NCI-H510A treated with DMSO at 0.1 percent for 48 hours (cell line): Measurements from ENCODE around the gene DNAJC1.
"Not testable (repeated sequence)": the region's sequence is repeated elsewhere in the genome, so short reads cannot be mapped to it uniquely, and the experiment has no call there.

Experiments used
- DNase-seq: peaks from one replicate; lab custom pipeline; 2025; lab: John Stamatoyannopoulos, UW

Gene DNAJC1, protein sequence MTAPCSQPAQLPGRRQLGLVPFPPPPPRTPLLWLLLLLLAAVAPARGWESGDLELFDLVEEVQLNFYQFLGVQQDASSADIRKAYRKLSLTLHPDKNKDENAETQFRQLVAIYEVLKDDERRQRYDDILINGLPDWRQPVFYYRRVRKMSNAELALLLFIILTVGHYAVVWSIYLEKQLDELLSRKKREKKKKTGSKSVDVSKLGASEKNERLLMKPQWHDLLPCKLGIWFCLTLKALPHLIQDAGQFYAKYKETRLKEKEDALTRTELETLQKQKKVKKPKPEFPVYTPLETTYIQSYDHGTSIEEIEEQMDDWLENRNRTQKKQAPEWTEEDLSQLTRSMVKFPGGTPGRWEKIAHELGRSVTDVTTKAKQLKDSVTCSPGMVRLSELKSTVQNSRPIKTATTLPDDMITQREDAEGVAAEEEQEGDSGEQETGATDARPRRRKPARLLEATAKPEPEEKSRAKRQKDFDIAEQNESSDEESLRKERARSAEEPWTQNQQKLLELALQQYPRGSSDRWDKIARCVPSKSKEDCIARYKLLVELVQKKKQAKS

GRCh38 chr10:22003177-22003963 lies at the start of gene DNAJC1:
TSS of gene DNAJC1 (minus strand) at chr10:22003730. CDS start at chr10:22003434, 296 bp downstream.
- DNase-seq: peak; percentile 91

- DNase-seq: no peak
Observed at GRCh38 chr10:22053048-22053447, 49.5 kb upstream of the DNAJC1 start.

DNA sequence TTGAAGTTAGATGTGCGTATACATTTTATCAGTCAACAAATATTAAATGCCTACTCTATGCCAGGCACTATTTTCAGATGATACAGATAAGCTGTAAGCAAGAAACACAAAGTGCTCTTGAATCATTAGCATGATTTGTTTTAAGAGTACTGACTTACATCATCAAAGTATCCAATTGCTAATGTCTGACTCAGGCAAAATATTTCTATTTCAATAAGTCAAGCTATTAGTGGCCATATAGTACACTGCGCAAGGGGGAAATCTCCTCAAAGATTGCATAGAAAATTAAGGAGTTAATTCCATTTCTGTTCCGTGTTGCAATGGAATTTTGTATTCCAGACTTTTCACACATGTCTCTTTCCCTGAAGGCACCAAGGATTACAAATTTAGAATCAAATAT lies 46.1 kb upstream of the DNAJC1 start:
- no peak for DNase-seq

GRCh38 chr10:22047812-22048211 lies 44.3 kb upstream of the DNAJC1 start:
- no peak for DNase-seq

GRCh38 chr10:22043327-22043633 lies 39.8 kb upstream of the DNAJC1 start:
- no peak for DNase-seq

DNA sequence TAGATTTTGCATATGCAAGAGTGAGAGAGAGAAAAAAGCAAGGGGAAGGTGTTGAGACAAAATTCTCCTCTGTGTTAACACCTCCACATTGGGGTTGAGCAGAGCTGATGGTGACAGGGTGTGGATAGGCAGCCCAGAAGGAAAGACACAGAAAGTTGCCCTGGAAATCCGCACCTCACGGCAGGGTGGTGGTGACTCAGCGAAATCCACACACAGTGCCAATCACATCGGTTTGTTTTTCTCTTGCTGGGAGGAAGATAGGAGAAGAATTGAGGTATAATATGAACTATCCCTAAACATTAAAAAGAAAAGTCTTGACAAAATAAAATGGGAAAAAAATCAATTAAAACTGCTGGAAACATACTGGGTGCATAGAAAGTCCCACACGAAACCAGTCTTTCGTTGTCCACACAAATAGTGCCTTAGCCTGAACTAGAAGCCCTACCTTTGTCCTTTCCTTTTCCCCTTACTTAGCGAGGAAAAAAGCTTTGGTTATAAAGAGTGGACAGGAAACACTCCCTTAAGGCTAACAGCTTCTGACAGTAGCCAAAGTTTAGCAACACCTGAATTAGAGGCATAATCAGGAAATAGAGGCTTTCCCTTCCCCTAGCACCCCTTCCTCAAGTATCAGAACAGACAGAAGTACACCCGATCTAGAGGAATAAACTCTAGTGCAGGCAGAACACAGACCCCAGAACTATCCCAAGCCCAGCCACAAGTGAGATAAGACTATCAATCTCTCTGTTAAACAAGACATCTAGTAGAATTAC lies 39.2 kb upstream of the DNAJC1 start:
- DNase-seq: no peak

- no peak for DNase-seq
Observed at GRCh38 chr10:22034333-22034732, 30.8 kb upstream of the DNAJC1 start.

DNA sequence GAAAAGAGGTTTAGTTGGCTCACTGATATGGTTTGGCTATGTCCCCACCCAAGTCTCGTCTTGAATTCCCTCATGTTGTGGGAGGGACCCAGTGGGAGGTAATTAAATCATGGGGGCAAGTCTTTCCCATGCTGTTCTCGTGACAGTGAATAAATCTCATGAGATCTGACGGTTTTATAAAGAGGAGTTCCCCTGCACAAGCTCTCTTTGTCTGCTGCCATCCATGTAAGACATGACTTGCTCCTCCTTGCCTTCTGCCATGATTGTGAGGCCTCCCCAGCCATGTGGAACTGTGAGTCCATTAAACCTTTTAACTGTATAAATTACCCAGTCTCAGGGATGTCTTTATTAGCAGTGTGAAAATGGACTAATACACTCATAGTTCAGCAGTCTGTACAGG lies 28.7 kb upstream of the DNAJC1 start:
- DNase-seq: not testable (repeated sequence)

GRCh38 chr10:22030421-22030820 lies 26.9 kb upstream of the DNAJC1 start:
- no peak for DNase-seq

DNA sequence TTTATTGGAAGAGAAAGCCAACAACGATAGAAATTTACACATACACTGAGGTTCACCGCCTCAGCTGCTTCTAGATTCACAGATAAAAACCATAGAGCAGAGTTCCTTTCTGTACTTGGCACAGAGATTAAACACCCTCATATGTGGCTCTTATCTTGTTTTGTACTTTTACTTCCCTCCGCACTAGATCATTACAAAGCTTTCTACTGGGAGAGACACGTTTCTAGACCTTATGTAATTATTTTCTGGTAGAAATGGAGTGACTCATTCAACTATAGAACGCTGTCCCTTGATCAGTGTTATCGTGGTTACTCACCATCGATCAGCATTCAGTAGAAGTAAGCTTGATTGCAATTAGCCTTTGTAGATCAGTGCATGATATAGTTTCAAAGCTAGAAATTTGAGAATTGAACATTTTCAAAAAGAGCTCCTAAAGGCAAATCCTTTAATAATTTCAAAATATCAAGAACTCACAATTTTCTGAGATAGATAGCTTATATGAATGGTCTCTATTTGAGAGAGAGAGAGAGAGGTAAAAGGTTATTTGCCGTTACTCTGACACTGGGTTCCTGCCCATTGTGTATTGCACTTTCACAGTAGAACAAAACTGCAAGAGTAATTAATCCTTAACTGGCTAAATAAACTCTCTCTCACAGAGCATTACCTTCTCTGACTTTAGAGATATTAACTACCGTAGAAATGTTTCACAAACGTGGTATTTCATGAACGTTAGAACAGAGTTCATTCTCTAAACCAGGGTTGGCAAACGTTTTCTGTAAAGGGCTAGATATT lies 26.1 kb upstream of the DNAJC1 start:
- DNase-seq: no peak

- DNase-seq: no peak
Observed at GRCh38 chr10:22027364-22028238, 24.1 kb upstream of the DNAJC1 start.

DNA sequence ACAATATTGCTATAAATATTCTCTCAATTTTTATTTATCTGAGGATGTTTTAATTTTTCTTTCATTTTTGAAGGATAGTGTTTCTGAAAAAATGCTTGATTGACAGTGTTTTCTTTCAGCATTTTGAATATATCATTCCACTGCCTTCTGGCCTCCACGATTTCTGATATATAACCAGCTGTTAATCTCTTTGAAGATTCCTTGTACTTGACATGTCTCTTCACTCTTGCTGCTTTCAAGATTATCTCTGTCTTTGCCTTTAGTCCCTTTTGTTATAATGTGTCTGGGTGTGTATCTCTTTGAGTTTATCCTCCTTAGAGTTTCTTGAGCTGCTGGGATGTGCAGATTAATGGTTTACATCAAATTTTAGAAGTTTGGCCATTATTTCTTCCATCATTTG lies 22.8 kb upstream of the DNAJC1 start:
- DNase-seq: no peak

- DNase-seq: no peak
Observed at GRCh38 chr10:22023508-22023907, 20.0 kb upstream of the DNAJC1 start.

GRCh38 chr10:22022257-22023032 lies 18.9 kb upstream of the DNAJC1 start:
- DNase-seq: no peak

DNA sequence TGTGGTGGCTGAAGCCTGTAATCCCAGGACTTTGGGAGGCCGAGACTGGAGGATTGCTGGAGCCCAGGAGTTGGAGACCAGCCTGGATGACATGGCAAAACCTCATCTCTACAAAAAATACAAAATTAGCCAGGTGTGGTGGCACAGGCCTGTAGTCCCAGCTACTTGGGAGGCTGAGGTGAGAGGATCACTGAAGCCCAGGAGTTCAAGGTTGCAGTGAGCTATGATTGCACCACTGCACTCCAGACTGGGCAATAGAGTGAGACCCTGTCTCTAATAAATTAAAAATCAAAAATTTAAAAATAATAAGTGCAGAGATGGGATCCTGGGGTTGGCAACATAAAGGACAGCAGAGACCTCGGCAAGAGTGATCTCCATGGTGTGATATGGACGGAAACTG lies 17.6 kb upstream of the DNAJC1 start:
- not testable (repeated sequence) for DNase-seq

- DNase-seq: no peak
Observed at GRCh38 chr10:22017283-22018020, 13.9 kb upstream of the DNAJC1 start.

DNA sequence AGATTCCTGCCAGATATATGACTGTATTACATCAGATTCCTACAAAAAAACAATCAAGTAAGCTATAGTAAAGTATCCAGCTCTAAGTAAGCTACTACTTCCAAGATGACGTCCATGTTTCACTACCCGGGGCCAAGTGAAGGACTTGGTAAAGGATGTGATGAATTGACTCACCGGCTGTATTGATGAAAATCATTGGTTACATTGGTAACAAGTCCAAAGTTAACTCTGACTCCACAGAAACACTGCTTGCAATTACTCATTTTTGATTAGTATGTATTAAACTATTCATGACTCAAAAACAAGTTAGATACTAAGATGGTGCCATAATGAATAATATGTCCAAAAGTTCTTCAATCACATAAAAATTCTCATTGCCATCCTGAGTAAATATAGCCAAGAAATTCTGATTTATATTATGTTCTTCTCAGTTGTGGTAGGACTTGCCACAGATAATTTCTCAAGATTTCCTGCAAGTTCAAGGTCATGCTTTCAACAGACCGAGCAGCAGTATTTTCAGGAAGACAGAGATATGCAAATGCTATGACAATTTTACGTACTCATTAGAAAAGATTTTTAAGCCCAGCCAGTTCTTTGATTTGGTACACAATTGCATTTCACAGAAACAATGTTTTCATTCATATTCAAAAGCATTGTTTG lies 12.6 kb upstream of the DNAJC1 start:
- no peak for DNase-seq

- no peak for DNase-seq
Observed at GRCh38 chr10:22010973-22011408, 7.5 kb upstream of the DNAJC1 start.
